ENCODE data around the gene HNRNPDL. TPM values are rescaled to one million over a fixed set of nuclear protein-coding genes. Genes with fewer than 3 reads are reported as not detected.
"Not testable (repeated sequence)": the region's sequence is repeated elsewhere in the genome, so short reads cannot be mapped to it uniquely, and the experiment has no call there.

HNRNPDL gene
- total and polyA plus RNA-seq, 2 of the 4 experiments (the other 2 are of a cell fraction), result 52.9 to 276 TPM

- H3K4me2 ChIP-seq (ENCODE audit: low read depth, low read length), result no peak overlapping the region
- H2AFZ ChIP-seq (replicated peaks; ENCODE audit: low read length, poor library complexity), result no peak overlapping the region
- dilution Hi-C loops (cut with HindIII; ENCODE audit: low sequenced_read_pairs, unreplicated experiment), result no loop called here
- no peak overlapping the region for H2BK120ac ChIP-seq (ENCODE audit: low read depth, low read length)
- no CpG with 5 or more reads among the region's 1 CpG for WGBS, 2 experiments (ENCODE audit: extremely low coverage in 2 of 2, insufficient read length in 1 of 2)
- H3K14ac ChIP-seq (replicated peaks; ENCODE audit: low read depth, low read length), result no peak overlapping the region
- no peak overlapping the region for H2BK20ac ChIP-seq (ENCODE audit: low read depth, low read length)
- ATAC-seq (ENCODE audit: low read depth) (no peak; the same call in 1 of the 2 replicates), DNase-seq (no peak)
- H4K5ac ChIP-seq (ENCODE audit: low read depth, low read length), result no peak overlapping the region
- no peak overlapping the region for H4K8ac ChIP-seq (ENCODE audit: low read depth in 2 of 2, low read length in 2 of 2)
- no peaks in the 10 kb centered on the region for H3K9me3 ChIP-seq (ENCODE audit: control insufficient read depth, insufficient read depth, low read length)
- no peaks in the 10 kb centered on the region for H3K27me3 ChIP-seq (ENCODE audit: control insufficient read depth, insufficient read depth, low read length)
- H3K9me1 ChIP-seq (ENCODE audit: insufficient read depth, low read length), result no peaks in the 10 kb centered on the region; the same call in 1 of the 2 replicates
- H3K27ac ChIP-seq (ENCODE audit: insufficient read depth, low read length), result no peak overlapping the region
- H4K91ac ChIP-seq (ENCODE audit: insufficient read depth, low read depth, low read length), result no peak overlapping the region
- no peak overlapping the region for H3K4me3 ChIP-seq (ENCODE audit: insufficient read depth, low read depth, low read length)
- H2BK5ac ChIP-seq (ENCODE audit: low read depth, low read length, poor library complexity, severe bottlenecking), result no peak overlapping the region
- POLR2A ChIA-PET (ENCODE audit: unreplicated experiment), result no interaction called here
- no peak overlapping the region for H3K9ac ChIP-seq (ENCODE audit: low read depth, low read length)
- no peaks in the 10 kb centered on the region; the same call in 1 of the 2 replicates for H3K4me1 ChIP-seq (ENCODE audit: control insufficient read depth, insufficient read depth, low read length)
- in situ Hi-C loops (cut with MboI; ENCODE audit: low sequenced_read_pairs), result no loop called here
- no peak overlapping the region for H2AK9ac ChIP-seq (replicated peaks; ENCODE audit: low read depth, low read length, poor library complexity)
- H2BK15ac ChIP-seq (ENCODE audit: low read depth, low read length), result no peak overlapping the region
- TF ChIP-seq MAFK (IDR thresholded peaks at IDR 0.05; ENCODE audit: low read depth, low read length) (no peak), MXI1 (IDR thresholded peaks at IDR 0.05; ENCODE audit: borderline replicate concordance, low read depth, low read length) (no peak), BHLHE40 (IDR thresholded peaks at IDR 0.05; ENCODE audit: low read depth, low read length) (no peak), MAZ (IDR thresholded peaks at IDR 0.05; ENCODE audit: borderline replicate concordance, low read depth, low read length) (no peak), RAD21 (IDR thresholded peaks at IDR 0.05; ENCODE audit: low read length) (no peak), POLR2A (IDR thresholded peaks at IDR 0.05; ENCODE audit: low read depth, low read length) (no peak), CEBPB (IDR thresholded peaks at IDR 0.05; ENCODE audit: low read depth, low read length) (no peak), SMC3 (IDR thresholded peaks at IDR 0.05; ENCODE audit: low read depth, low read length) (no peak)
- H2AK5ac ChIP-seq (ENCODE audit: low read depth, low read length), result no peak overlapping the region
- H3K79me1 ChIP-seq (ENCODE audit: low read depth in 1 of 2, low read length in 2 of 2), result no peaks in the 10 kb centered on the region
- H3K4ac ChIP-seq (ENCODE audit: low read depth, low read length), result no peak overlapping the region
- no peak overlapping the region for H3K18ac ChIP-seq (ENCODE audit: low read depth, low read length)
- BruUV-seq (replicated peaks), result no TSS peak
- H3K56ac ChIP-seq (ENCODE audit: extremely low read depth, insufficient read depth, low read length), result no peak overlapping the region
- H4K20me1 ChIP-seq (ENCODE audit: insufficient read depth, low read length), result no peaks in the 10 kb centered on the region
- H3K23ac ChIP-seq (ENCODE audit: low read depth, low read length), result no peak overlapping the region
- intact Hi-C loops (cut with micrococcal nuclease), result no loop called here
- CTCF ChIA-PET, result no interaction called here
- peaks cover 3% of the 10 kb centered on the region; the same call in 1 of the 2 replicates for H3K36me3 ChIP-seq (ENCODE audit: control insufficient read depth, insufficient read depth, low read length)
These were observed 41.9 kb downstream of the HNRNPDL start for GRCh38 chr4:82388405-82388804.

- H3K27ac ChIP-seq (ENCODE audit: insufficient read depth, low read length); H4K8ac ChIP-seq (ENCODE audit: low read depth in 2 of 2, low read length in 2 of 2); H3K4me2 ChIP-seq (ENCODE audit: low read depth, low read length); intact Hi-C loops (cut with micrococcal nuclease); H3K4me3 ChIP-seq (ENCODE audit: insufficient read depth, low read depth, low read length); H3K9me1 ChIP-seq (ENCODE audit: insufficient read depth, low read length); H4K91ac ChIP-seq (ENCODE audit: insufficient read depth, low read depth, low read length); H2BK15ac ChIP-seq (ENCODE audit: low read depth, low read length); POLR2A ChIA-PET (ENCODE audit: unreplicated experiment); H2AK5ac ChIP-seq (ENCODE audit: low read depth, low read length); H2AFZ ChIP-seq (replicated peaks; ENCODE audit: low read length, poor library complexity); H2BK120ac ChIP-seq (ENCODE audit: low read depth, low read length); DNase-seq; H3K18ac ChIP-seq (ENCODE audit: low read depth, low read length); H4K5ac ChIP-seq (ENCODE audit: low read depth, low read length); H2BK5ac ChIP-seq (ENCODE audit: low read depth, low read length, poor library complexity, severe bottlenecking); H3K9me3 ChIP-seq (ENCODE audit: control insufficient read depth, insufficient read depth, low read length); H2BK20ac ChIP-seq (ENCODE audit: low read depth, low read length); H3K4ac ChIP-seq (ENCODE audit: low read depth, low read length); CTCF ChIA-PET; H4K20me1 ChIP-seq (ENCODE audit: insufficient read depth, low read length); ATAC-seq (ENCODE audit: low read depth); H3K9ac ChIP-seq (ENCODE audit: low read depth, low read length); H3K27me3 ChIP-seq (ENCODE audit: control insufficient read depth, insufficient read depth, low read length); H2AK9ac ChIP-seq (replicated peaks; ENCODE audit: low read depth, low read length, poor library complexity); H3K4me1 ChIP-seq (ENCODE audit: control insufficient read depth, insufficient read depth, low read length); H3K23ac ChIP-seq (ENCODE audit: low read depth, low read length); BruUV-seq (replicated peaks); H3K56ac ChIP-seq (ENCODE audit: extremely low read depth, insufficient read depth, low read length); H3K14ac ChIP-seq (replicated peaks; ENCODE audit: low read depth, low read length); H3K79me1 ChIP-seq (ENCODE audit: low read depth in 1 of 2, low read length in 2 of 2); dilution Hi-C loops (cut with HindIII; ENCODE audit: low sequenced_read_pairs, unreplicated experiment); in situ Hi-C loops (cut with MboI; ENCODE audit: low sequenced_read_pairs); H3K36me3 ChIP-seq (ENCODE audit: control insufficient read depth, insufficient read depth, low read length): not testable (repeated sequence)
- no CpG with 5 or more reads among the region's 8 CpGs for WGBS, 2 experiments (ENCODE audit: extremely low coverage in 2 of 2, insufficient read length in 1 of 2)
These were observed 44.0 kb downstream of the HNRNPDL start for GRCh38 chr4:82386312-82386711.

All from IMR-90 (cell line).